ENCODE measurements around the gene ZRANB1. TPM values are rescaled to one million over a fixed set of nuclear protein-coding genes. Genes with fewer than 3 reads are reported as not detected.

Gene ZRANB1
- total RNA-seq, 1 donor from 2014 or later, result 15.0 TPM

- Histone ChIP-seq H3K27me3 (ENCODE audit: control insufficient read depth, insufficient read depth, low read length) (no peaks in the 10 kb centered on the region), H3K4me3 (ENCODE audit: low read depth, low read length) (no peak overlapping the region), H3K36me3 (ENCODE audit: control insufficient read depth, insufficient read depth, low read length) (no peaks in the 10 kb centered on the region)
- TF ChIP-seq, protein P1, sequence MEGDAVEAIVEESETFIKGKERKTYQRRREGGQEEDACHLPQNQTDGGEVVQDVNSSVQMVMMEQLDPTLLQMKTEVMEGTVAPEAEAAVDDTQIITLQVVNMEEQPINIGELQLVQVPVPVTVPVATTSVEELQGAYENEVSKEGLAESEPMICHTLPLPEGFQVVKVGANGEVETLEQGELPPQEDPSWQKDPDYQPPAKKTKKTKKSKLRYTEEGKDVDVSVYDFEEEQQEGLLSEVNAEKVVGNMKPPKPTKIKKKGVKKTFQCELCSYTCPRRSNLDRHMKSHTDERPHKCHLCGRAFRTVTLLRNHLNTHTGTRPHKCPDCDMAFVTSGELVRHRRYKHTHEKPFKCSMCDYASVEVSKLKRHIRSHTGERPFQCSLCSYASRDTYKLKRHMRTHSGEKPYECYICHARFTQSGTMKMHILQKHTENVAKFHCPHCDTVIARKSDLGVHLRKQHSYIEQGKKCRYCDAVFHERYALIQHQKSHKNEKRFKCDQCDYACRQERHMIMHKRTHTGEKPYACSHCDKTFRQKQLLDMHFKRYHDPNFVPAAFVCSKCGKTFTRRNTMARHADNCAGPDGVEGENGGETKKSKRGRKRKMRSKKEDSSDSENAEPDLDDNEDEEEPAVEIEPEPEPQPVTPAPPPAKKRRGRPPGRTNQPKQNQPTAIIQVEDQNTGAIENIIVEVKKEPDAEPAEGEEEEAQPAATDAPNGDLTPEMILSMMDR (IDR thresholded peaks at IDR 0.05; ENCODE audit: insufficient read depth, low read length, poor library complexity, severe bottlenecking), result no peak
- DNase-seq (ENCODE audit: low read depth), result no peak
Observed at GRCh38 chr10:124939290-124939689, 2.6 kb upstream of the ZRANB1 start.

DNA sequence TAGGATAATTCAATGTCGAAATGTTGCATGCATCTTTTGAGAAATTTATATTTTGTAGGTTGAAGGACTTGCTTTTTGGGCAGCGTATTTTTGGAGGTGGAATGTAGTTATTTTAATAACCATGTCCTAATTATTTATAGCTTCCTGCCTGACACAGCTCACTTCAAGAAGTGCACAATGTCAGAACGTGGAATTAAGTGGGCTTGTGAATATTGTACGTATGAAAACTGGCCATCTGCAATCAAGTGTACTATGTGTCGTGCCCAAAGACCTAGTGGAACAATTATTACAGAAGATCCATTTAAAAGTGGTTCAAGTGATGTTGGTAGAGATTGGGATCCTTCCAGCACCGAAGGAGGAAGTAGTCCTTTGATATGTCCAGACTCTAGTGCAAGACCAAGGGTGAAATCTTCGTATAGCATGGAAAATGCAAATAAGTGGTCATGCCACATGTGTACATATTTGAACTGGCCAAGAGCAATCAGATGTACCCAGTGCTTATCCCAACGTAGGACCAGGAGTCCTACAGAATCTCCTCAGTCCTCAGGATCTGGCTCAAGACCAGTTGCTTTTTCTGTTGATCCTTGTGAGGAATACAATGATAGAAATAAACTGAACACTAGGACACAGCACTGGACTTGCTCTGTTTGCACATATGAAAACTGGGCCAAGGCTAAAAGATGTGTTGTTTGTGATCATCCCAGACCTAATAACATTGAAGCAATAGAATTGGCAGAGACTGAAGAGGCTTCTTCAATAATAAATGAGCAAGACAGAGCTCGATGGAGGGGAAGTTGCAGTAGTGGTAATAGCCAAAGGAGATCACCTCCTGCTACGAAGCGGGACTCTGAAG is 620 bp downstream of the ZRANB1 start:
- DNase-seq (ENCODE audit: low read depth), result no peak
- no peaks in the 10 kb centered on the region for H3K36me3 ChIP-seq (ENCODE audit: control insufficient read depth, insufficient read depth, low read length)
- H3K27me3 ChIP-seq (ENCODE audit: control insufficient read depth, insufficient read depth, low read length), result no peaks in the 10 kb centered on the region
- TF ChIP-seq, protein P1 (IDR thresholded peaks at IDR 0.05; ENCODE audit: insufficient read depth, low read length, poor library complexity, severe bottlenecking), result no peak
- H3K4me3 ChIP-seq (ENCODE audit: low read depth, low read length), result no peak overlapping the region

- Histone ChIP-seq H3K4me3 (ENCODE audit: low read depth, low read length) (no peak overlapping the region), H3K27me3 (ENCODE audit: control insufficient read depth, insufficient read depth, low read length) (no peaks in the 10 kb centered on the region), H3K36me3 (ENCODE audit: control insufficient read depth, insufficient read depth, low read length) (no peaks in the 10 kb centered on the region)
- TF ChIP-seq, protein P1 (IDR thresholded peaks at IDR 0.05; ENCODE audit: insufficient read depth, low read length, poor library complexity, severe bottlenecking), result no peak
- peak; percentile 21 for DNase-seq (ENCODE audit: low read depth)
Observed at GRCh38 chr10:124943301-124944092, 1.6 kb downstream of the ZRANB1 start.

DNA sequence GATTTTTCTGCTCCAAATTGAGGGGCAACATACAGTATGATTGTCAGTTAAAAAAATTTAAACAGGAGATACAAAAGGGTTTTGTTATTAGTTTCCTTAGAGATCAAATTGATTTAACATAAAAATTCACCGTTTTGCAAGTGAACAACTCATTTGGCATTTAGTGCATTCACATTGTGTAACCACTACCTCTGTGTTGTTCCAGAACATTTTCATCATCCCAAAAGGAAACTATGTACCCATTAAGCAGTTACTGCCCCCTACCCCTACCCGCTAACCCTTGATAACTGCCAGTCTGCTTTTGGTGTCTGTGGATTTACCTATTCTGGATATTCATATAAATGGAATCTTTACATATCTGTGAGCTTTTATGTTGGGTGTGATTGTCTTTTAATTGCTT is 3.1 kb downstream of the ZRANB1 start:
- no peak overlapping the region for H3K4me3 ChIP-seq (ENCODE audit: low read depth, low read length)
- H3K27me3 ChIP-seq (ENCODE audit: control insufficient read depth, insufficient read depth, low read length), result no peaks in the 10 kb centered on the region
- no peak for DNase-seq (ENCODE audit: low read depth)
- H3K36me3 ChIP-seq (ENCODE audit: control insufficient read depth, insufficient read depth, low read length), result no peaks in the 10 kb centered on the region
- TF ChIP-seq, protein P1 (IDR thresholded peaks at IDR 0.05; ENCODE audit: insufficient read depth, low read length, poor library complexity, severe bottlenecking), result no peak

DNA sequence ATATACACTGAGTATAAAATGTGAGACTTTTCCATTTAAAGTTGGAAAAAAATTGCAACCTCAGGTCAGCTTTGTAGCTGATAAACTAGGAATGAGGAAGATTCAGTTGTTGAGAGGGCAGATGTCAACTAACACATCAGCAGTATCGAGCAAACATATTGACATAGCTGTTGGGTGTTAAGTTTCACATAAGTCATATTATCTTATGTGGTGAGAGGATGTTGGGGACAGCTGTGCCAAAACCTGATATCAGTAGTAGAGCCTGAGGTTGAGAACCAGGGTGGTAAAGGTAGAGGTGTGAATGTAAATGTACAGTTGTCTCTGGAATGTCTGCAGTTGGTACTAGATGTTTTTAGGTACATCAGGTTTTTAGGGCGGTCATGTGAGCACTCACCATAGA is 5.0 kb downstream of the ZRANB1 start:
- Histone ChIP-seq H3K27me3 (ENCODE audit: control insufficient read depth, insufficient read depth, low read length) (no peaks in the 10 kb centered on the region), H3K36me3 (ENCODE audit: control insufficient read depth, insufficient read depth, low read length) (no peaks in the 10 kb centered on the region), H3K4me3 (ENCODE audit: low read depth, low read length) (no peak overlapping the region)
- TF ChIP-seq, protein P1 (IDR thresholded peaks at IDR 0.05; ENCODE audit: insufficient read depth, low read length, poor library complexity, severe bottlenecking), result no peak
- DNase-seq (ENCODE audit: low read depth), result no peak
